HG03025 (cell line): ENCODE measurements around the gene SCGB1C2.

Source experiments
- ATAC-seq: cut with Tn5 transposase; IDR thresholded peaks from one replicate; pipeline ENCODE4 v1.9.1; 2021; ENCODE audit warnings: mild to moderate bottlenecking, moderate library complexity; ENCODE audit not compliant: unreplicated experiment, low FRiP score

SCGB1C2 gene

GRCh38 chr17:147796-148740 is 10.7 kb downstream of the SCGB1C2 start:
- no peak for ATAC-seq

DNA sequence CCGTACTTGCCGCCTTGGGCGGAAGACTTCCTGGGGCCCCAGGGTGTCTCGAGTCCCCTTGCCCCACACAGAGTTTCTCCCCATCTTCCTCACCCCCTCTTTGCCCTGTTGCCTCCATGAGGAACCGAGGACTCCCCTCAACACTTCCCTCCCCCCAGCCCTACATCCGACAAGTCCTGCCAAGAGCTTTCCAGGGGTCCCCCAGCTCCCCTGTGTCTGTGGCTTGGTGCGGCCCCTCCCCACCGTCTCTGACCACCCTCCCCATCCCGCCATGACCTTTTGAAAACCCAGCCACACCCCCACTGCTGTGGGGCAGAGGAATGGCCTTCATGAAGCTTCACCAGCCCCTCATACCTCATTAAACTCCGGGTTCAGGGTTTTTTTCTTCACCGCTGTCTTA is 11.4 kb downstream of the SCGB1C2 start:
- ATAC-seq = no peak

DNA sequence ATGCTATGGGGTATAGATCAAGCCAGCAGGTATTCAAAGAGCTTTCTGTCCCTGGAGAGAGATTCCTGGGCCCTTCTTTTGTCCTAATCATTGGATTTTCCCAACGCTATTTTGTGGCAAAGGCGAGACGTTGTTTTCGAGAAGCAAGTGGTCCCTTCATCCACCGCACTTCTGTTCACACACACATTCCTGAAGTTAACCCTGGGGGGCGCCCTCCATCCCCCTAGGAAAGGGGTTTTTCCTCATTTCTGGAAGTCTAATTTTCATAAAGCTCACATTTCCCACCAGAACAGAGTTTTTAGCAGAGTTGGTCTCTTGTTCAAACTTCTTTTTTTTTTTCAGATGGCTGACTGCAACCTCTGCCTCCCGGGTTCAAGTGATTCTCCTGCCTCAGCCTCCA is 11.9 kb downstream of the SCGB1C2 start:
- ATAC-seq = no peak

DNA sequence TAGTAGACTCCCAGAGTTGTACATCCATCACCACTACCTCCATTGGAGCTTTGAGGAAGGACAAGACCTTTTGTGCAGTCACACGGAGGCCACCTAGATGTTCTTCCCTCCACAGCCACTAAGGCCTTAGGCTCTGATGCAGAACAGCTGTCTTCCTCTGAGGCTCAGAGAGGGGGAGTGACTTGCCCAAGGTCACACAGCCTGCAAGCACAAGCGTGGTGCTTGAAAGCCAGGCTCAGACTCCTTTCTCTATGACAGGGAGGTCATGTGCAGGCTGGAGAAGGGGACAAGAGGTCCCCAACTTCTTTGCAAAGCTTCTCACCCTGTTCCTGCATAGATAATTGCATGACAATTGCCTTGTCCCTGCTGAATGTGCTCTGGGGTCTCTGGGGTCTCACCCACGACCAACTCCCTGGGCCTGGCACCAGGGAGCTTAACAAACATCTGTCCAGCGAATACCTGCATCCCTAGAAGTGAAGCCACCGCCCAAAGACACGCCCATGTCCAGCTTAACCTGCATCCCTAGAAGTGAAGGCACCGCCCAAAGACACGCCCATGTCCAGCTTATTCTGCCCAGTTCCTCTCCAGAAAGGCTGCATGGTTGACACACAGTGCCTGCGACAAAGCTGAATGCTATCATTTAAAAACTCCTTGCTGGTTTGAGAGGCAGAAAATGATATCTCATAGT is 12.7 kb downstream of the SCGB1C2 start:
- ATAC-seq = no peak

GRCh38 chr17:151004-151403 is 13.6 kb downstream of the SCGB1C2 start:
- ATAC-seq = no peak

DNA sequence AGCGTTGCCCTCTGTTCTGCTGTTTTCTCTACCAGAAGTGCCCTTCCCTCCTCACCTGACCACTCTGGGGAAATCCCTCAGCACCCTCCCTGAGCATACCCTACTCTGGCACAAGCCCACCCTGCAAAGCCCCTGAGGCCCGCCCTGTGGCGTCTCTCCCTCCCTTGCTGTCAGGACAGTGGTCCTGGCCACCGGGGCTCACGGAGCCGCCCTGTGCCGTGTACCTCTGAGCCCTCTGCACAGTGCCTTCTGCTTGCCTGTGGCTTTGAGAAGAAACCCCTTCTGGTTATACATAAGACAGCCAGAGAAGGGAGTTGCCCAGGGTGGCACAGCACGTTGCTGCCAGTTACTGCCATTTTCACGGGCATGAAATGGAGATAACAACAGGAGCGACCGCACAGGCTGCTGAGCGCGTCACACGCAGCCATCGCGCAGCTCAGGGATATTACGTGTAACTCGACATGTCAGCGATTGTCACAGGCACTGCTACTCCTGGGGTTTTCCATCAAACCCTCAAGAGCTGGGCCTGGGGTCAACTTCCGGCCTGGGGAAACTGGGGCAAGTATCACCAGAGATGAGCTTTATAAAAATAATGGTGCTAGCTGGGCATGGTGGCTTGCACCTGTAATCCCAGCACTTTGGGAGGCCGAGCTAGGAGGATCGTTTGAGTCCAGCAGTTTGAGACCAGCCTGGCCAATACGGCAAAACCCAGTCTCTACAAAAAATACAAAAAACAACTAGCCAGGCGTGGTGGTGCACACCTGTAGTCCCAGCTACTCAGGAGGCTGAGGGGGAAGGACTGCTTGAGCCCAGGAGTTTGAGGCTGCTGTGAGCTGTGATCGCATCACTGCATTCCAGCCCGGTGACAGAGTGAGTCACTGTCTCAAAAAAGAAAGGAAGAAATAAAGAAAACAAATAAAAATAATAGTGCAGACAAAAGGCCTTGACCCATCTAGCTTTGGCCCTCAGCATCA is 14.8 kb downstream of the SCGB1C2 start:
- no peak for ATAC-seq

DNA sequence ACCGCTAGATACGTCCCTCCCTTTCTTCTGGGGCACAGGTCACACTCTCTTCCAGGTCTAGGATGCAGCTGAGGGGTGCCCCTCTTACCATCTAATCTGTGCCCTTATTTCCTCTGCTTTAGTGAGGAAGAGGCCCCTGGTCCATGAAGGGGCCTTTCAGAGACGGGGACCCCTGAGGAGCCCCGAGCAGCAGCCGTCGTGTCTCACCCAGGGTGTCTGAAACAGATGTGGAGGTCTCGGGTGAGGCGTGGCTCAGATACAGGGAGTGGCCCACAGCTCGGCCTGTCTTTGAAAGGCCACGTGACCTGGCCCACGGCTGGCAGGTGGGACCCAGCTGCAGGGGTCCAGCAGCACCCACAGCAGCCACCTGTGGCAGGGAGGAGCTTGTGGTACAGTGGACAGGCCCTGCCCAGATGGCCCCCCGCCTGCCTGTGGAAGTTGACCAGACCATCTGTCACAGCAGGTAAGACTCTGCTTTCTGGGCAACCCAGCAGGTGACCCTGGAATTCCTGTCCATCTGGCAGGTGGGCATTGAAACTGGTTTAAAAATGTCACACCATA is 15.6 kb downstream of the SCGB1C2 start:
- no peak for ATAC-seq

- no peak for ATAC-seq
These were observed 16.5 kb downstream of the SCGB1C2 start for GRCh38 chr17:153851-154250.

GRCh38 chr17:155576-155975 is 18.2 kb downstream of the SCGB1C2 start:
- ATAC-seq = no peak

DNA sequence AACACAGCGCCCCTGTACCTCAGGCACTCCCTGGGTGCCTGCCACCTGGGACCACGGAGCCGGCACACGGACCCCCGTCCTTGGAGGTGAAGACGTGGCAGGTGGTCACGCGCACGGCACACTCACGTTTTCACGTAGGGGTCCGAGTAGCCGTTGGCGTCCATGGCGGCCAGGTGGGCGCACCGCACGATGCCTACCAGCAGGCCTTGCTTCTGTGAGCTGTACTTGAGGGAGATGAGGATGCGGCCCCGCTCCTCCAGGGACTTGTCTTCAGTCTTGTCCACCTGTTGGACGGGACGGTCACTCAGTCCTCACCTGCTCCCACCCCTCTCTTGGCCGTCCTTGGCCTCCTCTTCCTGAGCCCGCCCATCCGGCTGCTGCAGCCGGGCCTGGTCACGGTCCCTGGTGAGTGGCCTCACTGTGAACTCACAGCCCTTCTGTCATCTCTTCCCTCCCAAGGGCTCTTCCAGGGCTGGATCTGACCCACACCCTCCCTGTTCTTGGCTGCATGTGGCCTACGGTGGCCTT is 18.8 kb downstream of the SCGB1C2 start:
- no peak for ATAC-seq

DNA sequence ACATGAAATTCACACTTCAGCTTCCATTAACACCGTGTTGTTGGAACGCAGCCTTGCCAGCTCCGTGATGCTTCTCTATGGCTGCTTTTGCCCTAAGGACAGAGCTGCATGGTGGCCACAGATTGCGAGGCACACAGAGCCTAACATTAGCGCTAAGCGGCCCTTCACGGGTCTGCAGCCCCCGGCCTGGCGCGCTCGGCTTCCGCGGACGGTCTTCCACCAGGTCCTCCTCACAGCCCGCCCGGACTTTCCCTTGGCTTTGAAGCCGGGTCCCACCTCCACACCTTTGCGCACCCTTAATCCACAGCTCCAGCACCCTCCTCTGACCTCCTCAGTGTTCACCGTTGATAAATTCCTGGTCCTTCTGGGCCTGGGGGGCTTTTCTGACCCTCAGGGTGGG is 19.6 kb downstream of the SCGB1C2 start:
- ATAC-seq = no peak

- no peak for ATAC-seq
These were observed 20.5 kb downstream of the SCGB1C2 start for GRCh38 chr17:157901-158300.

- no peak for ATAC-seq
These were observed 21.0 kb downstream of the SCGB1C2 start for GRCh38 chr17:158379-158778.

GRCh38 chr17:159609-160008 is 22.2 kb downstream of the SCGB1C2 start:
- ATAC-seq = no peak

- ATAC-seq = no peak
These were observed 23.0 kb downstream of the SCGB1C2 start for GRCh38 chr17:160336-160735.

DNA sequence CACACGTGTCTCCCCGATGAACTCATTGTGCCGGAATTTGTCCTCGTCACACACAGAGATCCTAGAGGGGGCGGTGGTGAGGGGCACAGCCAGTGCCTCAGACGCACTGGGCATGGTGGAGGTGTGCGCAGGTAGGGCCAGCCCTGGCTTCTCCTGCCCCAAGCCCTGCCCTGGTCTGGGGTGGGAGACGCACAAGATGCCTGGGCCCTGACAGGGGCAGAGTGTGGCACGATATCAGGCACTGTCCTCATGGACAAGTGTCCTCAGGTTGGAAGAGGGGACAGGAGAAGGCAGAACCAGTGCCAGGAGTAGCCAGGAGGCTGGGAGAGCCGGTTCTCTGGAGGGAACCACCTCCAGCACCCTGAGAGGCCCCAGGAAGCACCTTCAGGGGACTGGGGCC is 24.1 kb downstream of the SCGB1C2 start:
- ATAC-seq = no peak

GRCh38 chr17:162689-163088 is 25.3 kb downstream of the SCGB1C2 start:
- ATAC-seq = no peak

GRCh38 chr17:163514-164098 is 26.2 kb downstream of the SCGB1C2 start:
- no peak for ATAC-seq

GRCh38 chr17:164303-165235 is 27.2 kb downstream of the SCGB1C2 start:
- ATAC-seq = no peak
